Measurements from ENCODE around the gene ARAP3. TPM values are rescaled to one million over a fixed set of nuclear protein-coding genes. Genes with fewer than 3 reads are reported as not detected.

ARAP3 gene
- polyA plus RNA-seq, 1 donor from 2014 or later, result 1.4 TPM

GRCh38 chr5:141636106-141636412 lies 46.0 kb downstream of the ARAP3 start:
- Histone ChIP-seq H3K4me2 (ENCODE audit: low read length) (peak overlapping the region; percentile 79), H3K36me3 (ENCODE audit: insufficient read depth, low read length) (peaks cover 9% of the 10 kb centered on the region), H3K27me3 (ENCODE audit: insufficient read depth, low read depth, low read length) (no peaks in the 10 kb centered on the region), H2AFZ (ENCODE audit: low read depth, low read length) (peak overlapping the region; percentile 80), H4K20me1 (ENCODE audit: insufficient read depth) (no peaks in the 10 kb centered on the region), H3K27ac (ENCODE audit: low read length) (peak overlapping the region; percentile 77), H3K4me3 (ENCODE audit: low read length) (peak overlapping the region; percentile 83), H3K79me2 (replicated peaks; ENCODE audit: insufficient read depth, low read length) (peaks cover 25% of the 10 kb centered on the region), H3F3A (ENCODE audit: insufficient read depth, low read length, poor library complexity, severe bottlenecking) (no peaks in the 10 kb centered on the region), H3K9me2 (ENCODE audit: insufficient read depth, low read length) (no peaks in the 10 kb centered on the region), H3K9ac (ENCODE audit: low read length) (peak overlapping the region; percentile 88), H3K9me3 (ENCODE audit: low read length) (no peaks in the 10 kb centered on the region)
- no peak for TF ChIP-seq RAD21 (conservative IDR thresholded peaks at IDR 0.05)
- TF ChIP-seq POLR2AphosphoS5 (IDR thresholded peaks at IDR 0.05), result no peak
- TF ChIP-seq, protein P1, sequence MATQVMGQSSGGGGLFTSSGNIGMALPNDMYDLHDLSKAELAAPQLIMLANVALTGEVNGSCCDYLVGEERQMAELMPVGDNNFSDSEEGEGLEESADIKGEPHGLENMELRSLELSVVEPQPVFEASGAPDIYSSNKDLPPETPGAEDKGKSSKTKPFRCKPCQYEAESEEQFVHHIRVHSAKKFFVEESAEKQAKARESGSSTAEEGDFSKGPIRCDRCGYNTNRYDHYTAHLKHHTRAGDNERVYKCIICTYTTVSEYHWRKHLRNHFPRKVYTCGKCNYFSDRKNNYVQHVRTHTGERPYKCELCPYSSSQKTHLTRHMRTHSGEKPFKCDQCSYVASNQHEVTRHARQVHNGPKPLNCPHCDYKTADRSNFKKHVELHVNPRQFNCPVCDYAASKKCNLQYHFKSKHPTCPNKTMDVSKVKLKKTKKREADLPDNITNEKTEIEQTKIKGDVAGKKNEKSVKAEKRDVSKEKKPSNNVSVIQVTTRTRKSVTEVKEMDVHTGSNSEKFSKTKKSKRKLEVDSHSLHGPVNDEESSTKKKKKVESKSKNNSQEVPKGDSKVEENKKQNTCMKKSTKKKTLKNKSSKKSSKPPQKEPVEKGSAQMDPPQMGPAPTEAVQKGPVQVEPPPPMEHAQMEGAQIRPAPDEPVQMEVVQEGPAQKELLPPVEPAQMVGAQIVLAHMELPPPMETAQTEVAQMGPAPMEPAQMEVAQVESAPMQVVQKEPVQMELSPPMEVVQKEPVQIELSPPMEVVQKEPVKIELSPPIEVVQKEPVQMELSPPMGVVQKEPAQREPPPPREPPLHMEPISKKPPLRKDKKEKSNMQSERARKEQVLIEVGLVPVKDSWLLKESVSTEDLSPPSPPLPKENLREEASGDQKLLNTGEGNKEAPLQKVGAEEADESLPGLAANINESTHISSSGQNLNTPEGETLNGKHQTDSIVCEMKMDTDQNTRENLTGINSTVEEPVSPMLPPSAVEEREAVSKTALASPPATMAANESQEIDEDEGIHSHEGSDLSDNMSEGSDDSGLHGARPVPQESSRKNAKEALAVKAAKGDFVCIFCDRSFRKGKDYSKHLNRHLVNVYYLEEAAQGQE (IDR thresholded peaks at IDR 0.05; ENCODE audit: borderline replicate concordance), result no peak
- TF ChIP-seq TAF1 (IDR thresholded peaks at IDR 0.05; ENCODE audit: low read depth), result no peak
- TF ChIP-seq MXI1 (conservative IDR thresholded peaks at IDR 0.05; ENCODE audit: poor library complexity, severe bottlenecking), result no peak
- no peak for TF ChIP-seq EP300 (conservative IDR thresholded peaks at IDR 0.05; ENCODE audit: poor library complexity, severe bottlenecking)

DNA sequence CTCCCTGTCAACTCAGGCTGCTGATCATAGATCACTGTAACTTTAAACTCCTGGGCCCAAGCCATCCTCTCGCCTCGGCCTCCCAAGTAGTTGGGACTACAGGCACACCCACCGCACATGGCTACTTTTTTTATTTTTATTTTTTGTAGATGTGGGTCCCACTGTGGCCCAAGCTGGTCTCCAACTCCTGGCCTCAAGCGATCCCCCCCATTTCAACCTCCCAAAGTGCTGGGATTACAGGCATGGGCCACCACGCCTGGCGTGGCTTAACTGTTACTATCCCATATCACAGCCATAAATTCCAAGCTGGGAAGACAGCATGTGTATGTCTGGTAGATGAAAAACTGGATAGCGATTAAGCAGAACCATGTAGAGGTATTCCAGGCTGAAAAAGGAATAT lies 46.4 kb downstream of the ARAP3 start:
- Histone ChIP-seq H3K36me3 (ENCODE audit: insufficient read depth, low read length) (peaks cover 9% of the 10 kb centered on the region), H3K4me3 (ENCODE audit: low read length) (peak overlapping the region; percentile 83), H3K27me3 (ENCODE audit: insufficient read depth, low read depth, low read length) (no peaks in the 10 kb centered on the region), H2AFZ (ENCODE audit: low read depth, low read length) (no peak overlapping the region), H3K79me2 (replicated peaks; ENCODE audit: insufficient read depth, low read length) (peaks cover 25% of the 10 kb centered on the region), H3K9ac (ENCODE audit: low read length) (peak overlapping the region; percentile 88), H3K4me2 (ENCODE audit: low read length) (peak overlapping the region; percentile 79), H4K20me1 (ENCODE audit: insufficient read depth) (no peaks in the 10 kb centered on the region), H3F3A (ENCODE audit: insufficient read depth, low read length, poor library complexity, severe bottlenecking) (no peaks in the 10 kb centered on the region), H3K9me3 (ENCODE audit: low read length) (no peaks in the 10 kb centered on the region), H3K9me2 (ENCODE audit: insufficient read depth, low read length) (no peaks in the 10 kb centered on the region), H3K27ac (ENCODE audit: low read length) (no peak overlapping the region)
- TF ChIP-seq EZH2 (IDR thresholded peaks at IDR 0.05; ENCODE audit: borderline replicate concordance, insufficient read depth, low read length, poor library complexity, severe bottlenecking), result no peak
- TF ChIP-seq, protein P1 (IDR thresholded peaks at IDR 0.05; ENCODE audit: borderline replicate concordance), result no peak
- TF ChIP-seq SMC3 (conservative IDR thresholded peaks at IDR 0.05; ENCODE audit: poor library complexity), result no peak
- TF ChIP-seq, protein P2, sequence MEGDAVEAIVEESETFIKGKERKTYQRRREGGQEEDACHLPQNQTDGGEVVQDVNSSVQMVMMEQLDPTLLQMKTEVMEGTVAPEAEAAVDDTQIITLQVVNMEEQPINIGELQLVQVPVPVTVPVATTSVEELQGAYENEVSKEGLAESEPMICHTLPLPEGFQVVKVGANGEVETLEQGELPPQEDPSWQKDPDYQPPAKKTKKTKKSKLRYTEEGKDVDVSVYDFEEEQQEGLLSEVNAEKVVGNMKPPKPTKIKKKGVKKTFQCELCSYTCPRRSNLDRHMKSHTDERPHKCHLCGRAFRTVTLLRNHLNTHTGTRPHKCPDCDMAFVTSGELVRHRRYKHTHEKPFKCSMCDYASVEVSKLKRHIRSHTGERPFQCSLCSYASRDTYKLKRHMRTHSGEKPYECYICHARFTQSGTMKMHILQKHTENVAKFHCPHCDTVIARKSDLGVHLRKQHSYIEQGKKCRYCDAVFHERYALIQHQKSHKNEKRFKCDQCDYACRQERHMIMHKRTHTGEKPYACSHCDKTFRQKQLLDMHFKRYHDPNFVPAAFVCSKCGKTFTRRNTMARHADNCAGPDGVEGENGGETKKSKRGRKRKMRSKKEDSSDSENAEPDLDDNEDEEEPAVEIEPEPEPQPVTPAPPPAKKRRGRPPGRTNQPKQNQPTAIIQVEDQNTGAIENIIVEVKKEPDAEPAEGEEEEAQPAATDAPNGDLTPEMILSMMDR (IDR thresholded peaks at IDR 0.05; ENCODE audit: poor library complexity, severe bottlenecking), result no peak
- TF ChIP-seq POLR2AphosphoS5 (IDR thresholded peaks at IDR 0.05), result no peak
- TF ChIP-seq TAF1 (IDR thresholded peaks at IDR 0.05; ENCODE audit: low read depth), result no peak
